Heart left ventricle (tissue), 16 donors: ENCODE measurements around the gene NSUN4. TPM values are rescaled to one million over a fixed set of nuclear protein-coding genes. Genes with fewer than 3 reads are reported as not detected.

Experiments used
- ATAC-seq, 4 donors: fragments of 200-7000 bp; cut with Tn5 transposase; one replicate each; pipeline ENCODE4 v1.9.1; 2020 to 2022; ENCODE audit warnings: moderate library complexity in 4 of 4, mild to moderate bottlenecking in 3 of 4, moderate number of reproducible peaks in 1 of 4
- DNase-seq, 5 donors: peaks; one replicate each; pipeline ENCODE4 v3.0.0-alpha.2; 2020
- H3K27ac ChIP-seq, 12 donors: fragments of 200-600 bp; sonication (generic) in 4 of 12; one replicate each; pipeline versions ENCODE4 v1.5.0 to v1.8.0; 2016 to 2022; ENCODE audit warnings: mild to moderate bottlenecking in 2 of 12
- H3K27me3 ChIP-seq, 9 donors: fragments of 200-600 bp; sonication (generic) in 2 of 9; one replicate each; pipeline versions ENCODE4 v1.5.1 to v1.8.0; 2016 to 2022; ENCODE audit warnings: mild to moderate bottlenecking in 3 of 9
- H3K36me3 ChIP-seq, 9 donors: fragments of 200-600 bp; sonication (generic) in 2 of 9; one replicate each; pipeline versions ENCODE4 v1.5.0 to v1.8.0; 2018 to 2022; ENCODE audit warnings: mild to moderate bottlenecking in 2 of 9
- H3K4me1 ChIP-seq, 12 donors: fragments of 200-600 bp; sonication (generic) in 4 of 12; one replicate each; pipeline versions ENCODE4 v1.5.0 to v1.8.0; 2016 to 2022; ENCODE audit warnings: mild to moderate bottlenecking in 3 of 12
- H3K4me3 ChIP-seq, 12 donors: fragments of 200-600 bp; sonication (generic) in 4 of 12; one replicate each; pipeline versions ENCODE4 v1.5.0 to v1.8.0; 2017 to 2022; ENCODE audit warnings: mild to moderate bottlenecking in 9 of 12, moderate library complexity in 4 of 12
- H3K9me3 ChIP-seq, 12 donors: fragments of 200-600 bp; sonication (generic) in 4 of 12; one replicate each; pipeline versions ENCODE4 v1.5.0 to v1.8.0; 2016 to 2022; ENCODE audit warnings: mild to moderate bottlenecking in 1 of 12
- POLR2A ChIP-seq, 2 donors: fragments of 450-650 bp; IDR thresholded peaks; one replicate each; pipeline ENCODE4 v1.6.1; 2017; ENCODE audit warnings: antibody characterized with exemption in 2 of 2, mild to moderate bottlenecking in 2 of 2, moderate library complexity in 2 of 2
- WGBS, 4 donors: extraction: QIAGEN DNeasy Blood & Tissue Kit in 2 of 4; methylation state at CpG; one replicate each; pipeline versions ENCODE4 v1.1.5 to v1.1.7; 2013 to 2018; 5-methylcytosine and 5-hydroxymethylcytosine counted together
- intact Hi-C, 10 donors: fragments of 100-400 bp; cut with DNase I; formaldehyde crosslinking; loops; one replicate each; pipeline versions ENCODE4 v1.11.1 to v1.14.2; 2022
- polyA plus RNA-seq, 2 donors: library from polyadenylated mRNA; stranded (reverse); fragments of 200-250 nt; gene quantifications; one replicate each; pipeline ENCODE4 v1.2.3, GENCODE V29; 2013
- total RNA-seq, 9 donors: library from RNA; depleted of rRNA in 2 of 9; stranded (reverse); fragments of >200 nt in 2 of 9; fragmentation: NEBNext Ultra II Directional in 3 of 9; extraction: Animal tissue kit (Norgen Biotek cat#: 25700) in 3 of 9; gene quantifications; one replicate each; pipeline versions ENCODE4 v1.1.0 to v1.2.4, GENCODE V29; 2016 to 2023
- TF ChIP-seq, protein P1 (sequence below), 12 donors: fragments of 200-600 bp; sonication (generic) in 4 of 12; IDR thresholded peaks; one replicate each; pipeline versions ENCODE4 v1.5.0 to v1.8.0; 2018 to 2022; ENCODE audit warnings: antibody characterized with exemption in 12 of 12, mild to moderate bottlenecking in 5 of 12
- donor health status: ischemic (EF 13 %, LVEDD 7.1; RV severe dilation, severe dysfunction).
- donor health status: healthy with polysubstance abuse.
- donor health status: DM: no; HTN: yes; CAD: no.
- donor health status: DM: no; HTN: no; CAD: no.
- donor health status: ischemic (EF 25% LVEDD 6.9; RV normal size, moderate dysfunction).
- donor health status: ischemic (EF 25% LVEDD 5.7; RV mildly dilated, moderate dysfunction).
- donor health status: healthy.
- donor health status: DM: yes; HTN: yes; CAD: no.
- donor health status: ischemic (EF 35%, LVEDD 5.7; RV mildly dilated, moderate dysfunction).
- donor health status: nonischemic (EF 11% LVEDD 7.7; RV severe dilation, severe dysfunction).
- donor health status: DM: yes; HTN: yes; CAD: no.
- donor health status: PGD.
- donor health status: ischemic (EF 29% LVEDD 5.4; RV normal size, mild dysfunction).
- donor health status: nonischemic (EF 23%, LVEDD 6.1; RV moderate dilation, normal function).

NSUN4 gene
- total and polyA plus RNA-seq, 11 donors: 8.9 to 18.3 (median 14.0) TPM

DNA sequence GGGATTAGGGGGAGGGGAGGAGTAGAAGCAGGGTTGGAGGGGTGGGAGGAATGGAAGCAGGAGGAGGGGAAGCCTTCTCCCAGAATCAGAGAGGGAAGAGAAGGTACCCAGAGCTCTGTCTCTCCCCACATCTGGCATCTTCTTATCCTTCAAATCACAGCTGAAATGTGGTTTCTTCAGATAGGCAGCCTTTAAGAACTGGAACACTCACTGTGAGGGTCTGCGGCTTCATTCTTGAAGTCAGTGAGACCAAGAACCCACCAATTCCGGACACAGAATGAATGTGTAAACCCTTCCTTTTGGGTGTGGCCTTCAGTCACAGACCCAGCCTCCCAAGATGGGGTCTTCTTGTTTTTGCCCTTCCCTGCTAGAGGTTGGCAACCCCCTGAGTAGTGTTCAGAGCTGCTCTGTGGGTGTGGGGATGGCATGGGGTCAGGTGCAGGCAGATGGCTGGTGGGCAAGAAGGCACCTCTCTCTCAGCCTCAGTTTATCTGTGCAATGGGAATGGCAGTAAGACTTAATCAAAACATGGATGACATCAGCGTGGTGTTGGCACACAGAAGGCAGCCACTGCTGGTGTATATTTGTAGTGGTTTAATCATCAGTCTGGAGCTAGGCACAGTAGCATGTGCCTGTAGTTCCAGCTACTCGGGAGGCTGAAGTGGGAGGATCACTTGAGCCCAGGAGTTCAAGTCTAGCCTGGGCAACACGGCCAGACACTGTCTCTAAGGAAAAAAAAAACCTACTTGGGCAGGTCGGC lies 60.7 kb downstream of the NSUN4 start:
- intact Hi-C loops: loop anchor here in 2 of 10 donors (5.0 to 10.0 kb wide), 2 partner anchors 321 to 323 kb away; no protein-coding TSS in a partner anchor
- Histone ChIP-seq H3K4me1 (peaks cover 0 to 31% (median 7%) of the 10 kb centered on the region in 12 donors), H3K36me3 (no peaks in the 10 kb centered on the region), H3K9me3 (no peaks in the 10 kb centered on the region), H3K27me3 (no peaks in the 10 kb centered on the region), H3K27ac (no peak overlapping the region), H3K4me3 (no peak overlapping the region)
- WGBS, 4 donors: 69 to 79% (median 72%) methylated on average over 6 of the region's 6 CpGs
- TF ChIP-seq, protein P1, sequence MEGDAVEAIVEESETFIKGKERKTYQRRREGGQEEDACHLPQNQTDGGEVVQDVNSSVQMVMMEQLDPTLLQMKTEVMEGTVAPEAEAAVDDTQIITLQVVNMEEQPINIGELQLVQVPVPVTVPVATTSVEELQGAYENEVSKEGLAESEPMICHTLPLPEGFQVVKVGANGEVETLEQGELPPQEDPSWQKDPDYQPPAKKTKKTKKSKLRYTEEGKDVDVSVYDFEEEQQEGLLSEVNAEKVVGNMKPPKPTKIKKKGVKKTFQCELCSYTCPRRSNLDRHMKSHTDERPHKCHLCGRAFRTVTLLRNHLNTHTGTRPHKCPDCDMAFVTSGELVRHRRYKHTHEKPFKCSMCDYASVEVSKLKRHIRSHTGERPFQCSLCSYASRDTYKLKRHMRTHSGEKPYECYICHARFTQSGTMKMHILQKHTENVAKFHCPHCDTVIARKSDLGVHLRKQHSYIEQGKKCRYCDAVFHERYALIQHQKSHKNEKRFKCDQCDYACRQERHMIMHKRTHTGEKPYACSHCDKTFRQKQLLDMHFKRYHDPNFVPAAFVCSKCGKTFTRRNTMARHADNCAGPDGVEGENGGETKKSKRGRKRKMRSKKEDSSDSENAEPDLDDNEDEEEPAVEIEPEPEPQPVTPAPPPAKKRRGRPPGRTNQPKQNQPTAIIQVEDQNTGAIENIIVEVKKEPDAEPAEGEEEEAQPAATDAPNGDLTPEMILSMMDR (IDR thresholded peaks at IDR 0.05): no peak
- no peak for TF ChIP-seq POLR2A (IDR thresholded peaks at IDR 0.05)
- DNase-seq (no peak), ATAC-seq (no peak)

DNA sequence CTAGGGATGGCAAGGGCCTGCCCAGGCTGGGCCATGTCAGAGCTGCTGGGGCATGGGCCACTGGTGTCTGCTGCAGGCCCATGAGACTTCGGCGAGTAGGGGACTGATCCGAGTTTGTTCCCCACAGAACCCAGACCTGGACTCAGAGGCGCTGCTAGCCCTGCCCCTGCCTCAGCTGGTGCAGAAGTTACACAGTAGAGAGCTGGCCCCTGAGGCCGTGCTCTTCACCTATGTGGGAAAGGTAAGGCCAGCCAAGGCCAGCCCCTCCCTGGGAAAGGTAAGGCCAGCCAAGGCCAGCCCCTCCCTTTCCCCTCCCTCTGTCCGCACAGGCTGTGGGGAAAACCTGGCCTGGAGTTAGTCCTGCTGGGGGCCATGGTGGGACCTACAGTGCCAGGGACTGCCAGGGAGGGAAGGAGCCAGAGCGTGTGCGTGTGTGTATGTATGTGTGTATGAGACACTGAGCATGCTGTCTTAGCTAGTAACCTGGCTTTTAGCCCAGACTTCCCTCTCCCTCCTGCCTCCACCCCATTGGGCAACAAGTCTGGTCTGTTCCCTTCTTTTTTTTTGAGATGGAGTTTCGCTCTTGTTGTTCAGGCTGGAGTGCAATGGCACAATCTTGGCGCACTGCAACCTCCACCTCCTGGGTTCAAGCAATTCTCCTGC lies 61.5 kb downstream of the NSUN4 start:
- no peak overlapping the region for H3K27ac ChIP-seq
- WGBS, 4 donors: 43 to 54% (median 46%) methylated on average over 8 to 10 of the region's 10 CpGs

DNA sequence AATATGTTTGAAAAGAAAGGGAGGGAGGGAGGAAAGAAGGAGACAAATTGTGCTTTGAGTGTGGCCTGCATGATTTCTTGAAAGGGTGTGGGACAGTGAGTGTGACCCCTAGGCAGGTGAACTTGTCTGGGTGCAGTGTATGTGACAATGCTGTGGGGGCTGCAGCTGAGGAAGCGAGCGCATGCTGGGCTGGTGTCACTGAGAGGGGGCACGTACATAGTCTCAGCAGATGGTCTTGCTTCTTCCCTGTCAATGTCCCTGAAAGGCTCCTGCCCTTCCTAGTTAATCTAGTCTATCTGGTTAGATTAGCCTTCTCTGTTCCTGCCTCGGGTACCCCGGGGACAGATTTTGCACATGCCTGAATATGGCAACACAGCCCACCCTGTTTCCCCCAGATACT lies 63.3 kb downstream of the NSUN4 start:
- ATAC-seq (no peak), DNase-seq (no peak)
- no peak for TF ChIP-seq POLR2A (IDR thresholded peaks at IDR 0.05)
- TF ChIP-seq, protein P1 (IDR thresholded peaks at IDR 0.05): no peak
- peaks cover 0 to 37% (median 6%) of the 10 kb centered on the region in 12 donors for H3K4me1 ChIP-seq
- H3K4me3 ChIP-seq: no peak overlapping the region
- no peaks in the 10 kb centered on the region for H3K9me3 ChIP-seq
- 90 to 94% (median 91%) methylated on average over 5 of the region's 5 CpGs for WGBS, 4 donors
- H3K36me3 ChIP-seq: no peaks in the 10 kb centered on the region
- intact Hi-C loops: loop anchor here in 3 of 10 donors (2.0 to 10.0 kb wide), 3 partner anchors 123 to 321 kb away; no protein-coding TSS in a partner anchor
- no peaks in the 10 kb centered on the region for H3K27me3 ChIP-seq
- no peak overlapping the region for H3K27ac ChIP-seq

More for the DNA sequence above, 61.5 kb downstream of the NSUN4 start:
- Histone ChIP-seq H3K4me1 (peaks cover 0 to 37% (median 6%) of the 10 kb centered on the region in 12 donors), H3K27me3 (no peaks in the 10 kb centered on the region), H3K9me3 (no peaks in the 10 kb centered on the region), H3K4me3 (no peak overlapping the region), H3K36me3 (no peaks in the 10 kb centered on the region)
- intact Hi-C loops: loop anchor here in 3 of 10 donors (2.0 to 10.0 kb wide), 3 partner anchors 125 to 323 kb away; no protein-coding TSS in a partner anchor
- DNase-seq (peak in 4 of 5 donors; percentile 40 to 60 (median 44)), ATAC-seq (peak; percentile 40 to 78 (median 68))
- TF ChIP-seq POLR2A (IDR thresholded peaks at IDR 0.05): no peak
- TF ChIP-seq, protein P1 (IDR thresholded peaks at IDR 0.05): no peak
